Measurements from ENCODE around the gene PKD1L1. TPM values are rescaled to one million over a fixed set of nuclear protein-coding genes. Genes with fewer than 3 reads are reported as not detected.

PKD1L1 gene
- total RNA-seq, 2 donors from 2014 or later, result 0.59 to 40.9 TPM

- intact Hi-C loops (cut with DNase I), result no loop called here
- H3K4me3 ChIP-seq, result no peak overlapping the region
- H3K27me3 ChIP-seq (replicated peaks; ENCODE audit: insufficient read depth), result no peaks in the 10 kb centered on the region
- H3K27ac ChIP-seq, result no peak overlapping the region
- H3K36me3 ChIP-seq, result no peaks in the 10 kb centered on the region
- DNase-seq (ENCODE audit: low spot score), result no peak
- H3K4me1 ChIP-seq (replicated peaks), result no peaks in the 10 kb centered on the region
- TF ChIP-seq POLR2AphosphoS5 (IDR thresholded peaks at IDR 0.05) (no peak), POLR2A (IDR thresholded peaks at IDR 0.05) (no peak)
- TF ChIP-seq, protein P1, sequence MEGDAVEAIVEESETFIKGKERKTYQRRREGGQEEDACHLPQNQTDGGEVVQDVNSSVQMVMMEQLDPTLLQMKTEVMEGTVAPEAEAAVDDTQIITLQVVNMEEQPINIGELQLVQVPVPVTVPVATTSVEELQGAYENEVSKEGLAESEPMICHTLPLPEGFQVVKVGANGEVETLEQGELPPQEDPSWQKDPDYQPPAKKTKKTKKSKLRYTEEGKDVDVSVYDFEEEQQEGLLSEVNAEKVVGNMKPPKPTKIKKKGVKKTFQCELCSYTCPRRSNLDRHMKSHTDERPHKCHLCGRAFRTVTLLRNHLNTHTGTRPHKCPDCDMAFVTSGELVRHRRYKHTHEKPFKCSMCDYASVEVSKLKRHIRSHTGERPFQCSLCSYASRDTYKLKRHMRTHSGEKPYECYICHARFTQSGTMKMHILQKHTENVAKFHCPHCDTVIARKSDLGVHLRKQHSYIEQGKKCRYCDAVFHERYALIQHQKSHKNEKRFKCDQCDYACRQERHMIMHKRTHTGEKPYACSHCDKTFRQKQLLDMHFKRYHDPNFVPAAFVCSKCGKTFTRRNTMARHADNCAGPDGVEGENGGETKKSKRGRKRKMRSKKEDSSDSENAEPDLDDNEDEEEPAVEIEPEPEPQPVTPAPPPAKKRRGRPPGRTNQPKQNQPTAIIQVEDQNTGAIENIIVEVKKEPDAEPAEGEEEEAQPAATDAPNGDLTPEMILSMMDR (IDR thresholded peaks at IDR 0.05), result no peak
- 84% methylated on average over 11 of the region's 11 CpGs for WGBS
- H3K9me3 ChIP-seq, result no peaks in the 10 kb centered on the region
These were observed 10.3 kb downstream of the PKD1L1 start for GRCh38 chr7:47937711-47938573.

- Histone ChIP-seq H3K36me3 (no peaks in the 10 kb centered on the region), H3K9me3 (no peaks in the 10 kb centered on the region), H3K27me3 (replicated peaks; ENCODE audit: insufficient read depth) (no peaks in the 10 kb centered on the region), H3K27ac (no peak overlapping the region), H3K4me3 (no peak overlapping the region), H3K4me1 (replicated peaks) (no peaks in the 10 kb centered on the region)
- DNase-seq (ENCODE audit: low spot score), result no peak
- WGBS, result 63% methylated on average over 17 of the region's 17 CpGs
- TF ChIP-seq POLR2AphosphoS5 (IDR thresholded peaks at IDR 0.05), result no peak
- TF ChIP-seq, protein P1 (IDR thresholded peaks at IDR 0.05), result no peak
- no peak for TF ChIP-seq POLR2A (IDR thresholded peaks at IDR 0.05)
- intact Hi-C loops (cut with DNase I), result no loop called here
These were observed 11.1 kb downstream of the PKD1L1 start for GRCh38 chr7:47937065-47937687.

GRCh38 chr7:47936323-47936722 lies 11.9 kb downstream of the PKD1L1 start:
- no peaks in the 10 kb centered on the region for H3K9me3 ChIP-seq
- no peaks in the 10 kb centered on the region for H3K4me1 ChIP-seq (replicated peaks)
- no peaks in the 10 kb centered on the region for H3K36me3 ChIP-seq
- intact Hi-C loops (cut with DNase I), result no loop called here
- TF ChIP-seq, protein P1 (IDR thresholded peaks at IDR 0.05), result no peak
- TF ChIP-seq POLR2AphosphoS5 (IDR thresholded peaks at IDR 0.05) (no peak), POLR2A (IDR thresholded peaks at IDR 0.05) (no peak)
- no peak for DNase-seq (ENCODE audit: low spot score)
- no peaks in the 10 kb centered on the region for H3K27me3 ChIP-seq (replicated peaks; ENCODE audit: insufficient read depth)
- no peak overlapping the region for H3K27ac ChIP-seq
- WGBS, result 85% methylated on average over 4 of the region's 4 CpGs
- no peak overlapping the region for H3K4me3 ChIP-seq

GRCh38 chr7:47935336-47935735 lies 12.9 kb downstream of the PKD1L1 start:
- Histone ChIP-seq H3K36me3 (no peaks in the 10 kb centered on the region), H3K27ac (no peak overlapping the region), H3K27me3 (replicated peaks; ENCODE audit: insufficient read depth) (no peaks in the 10 kb centered on the region), H3K4me1 (replicated peaks) (no peaks in the 10 kb centered on the region), H3K9me3 (no peaks in the 10 kb centered on the region), H3K4me3 (no peak overlapping the region)
- intact Hi-C loops (cut with DNase I), result no loop called here
- DNase-seq (ENCODE audit: low spot score), result no peak
- 86% methylated on average over 10 of the region's 10 CpGs for WGBS
- TF ChIP-seq POLR2A (IDR thresholded peaks at IDR 0.05) (no peak), POLR2AphosphoS5 (IDR thresholded peaks at IDR 0.05) (no peak)
- TF ChIP-seq, protein P1 (IDR thresholded peaks at IDR 0.05), result no peak

Measured in prostate gland (tissue), 2 donors.